H1 (cell line): ENCODE results near the gene SMC3. TPM values are rescaled to one million over a fixed set of nuclear protein-coding genes. Genes with fewer than 3 reads are reported as not detected.

ENCODE experiments used
- CTCF ChIA-PET: fragments of 300-600 bp; sonication (Branson Sonifier 250); formaldehyde crosslinking; loops from one replicate; lab custom pipeline; 2021; ENCODE audit not compliant: partially characterized antibody; lab: Charles Lee
- POLR2A ChIA-PET: fragments of 300-600 bp; sonication (Branson Sonifier 250); formaldehyde crosslinking; loops from one replicate; lab custom pipeline; 2021; ENCODE audit warnings: inconsistent platforms; ENCODE audit not compliant: partially characterized antibody; lab: Charles Lee
- DNase-seq, 2 experiments: peaks; one replicate each; pipeline versions ENCODE4 v3.0.0 to v3.0.0-alpha.2; 2010 to 2022; ENCODE audit warnings: low spot score in 2 of 2, low read depth in 1 of 2, mixed read lengths in 1 of 2
- FAIRE-seq: peaks from 2 replicates; lab custom pipeline; 2011; peaks lifted over from hg19 to GRCh38; lab: Jason Lieb, UNC
- H2AFZ ChIP-seq: 2 replicates; pipeline ENCODE4 v1.8.1; 2012; ENCODE audit warnings: low read length, inconsistent platforms
- H2AK5ac ChIP-seq: 2 replicates; pipeline ENCODE4 v1.6.1; 2013; ENCODE audit warnings: low read depth, low read length
- H2BK120ac ChIP-seq: replicated peaks from 2 replicates; pipeline ENCODE3; 2013; ENCODE audit warnings: low read depth, low read length, inconsistent platforms
- H2BK12ac ChIP-seq: 2 replicates; pipeline ENCODE4 v1.6.1; 2013; ENCODE audit warnings: low read depth, low read length
- H2BK15ac ChIP-seq: 2 replicates; pipeline ENCODE4 v1.6.1; 2013; ENCODE audit warnings: low read length
- H2BK20ac ChIP-seq: 2 replicates; pipeline ENCODE4 v1.6.1; 2013; ENCODE audit warnings: low read length
- H2BK5ac ChIP-seq: 2 replicates; pipeline ENCODE4 v1.6.1; 2013; ENCODE audit warnings: low read depth, low read length
- H3K14ac ChIP-seq: 2 replicates; pipeline ENCODE4 v1.6.1; 2013; ENCODE audit warnings: inconsistent platforms; ENCODE audit not compliant: insufficient read length
- H3K18ac ChIP-seq: 2 replicates; pipeline ENCODE4 v1.6.1; 2013; ENCODE audit warnings: low read length; ENCODE audit errors: extremely low read depth
- H3K23ac ChIP-seq: 2 replicates; pipeline ENCODE4 v1.6.1; 2013; ENCODE audit warnings: inconsistent platforms; ENCODE audit not compliant: insufficient read length
- H3K23me2 ChIP-seq: 2 replicates; pipeline ENCODE4 v1.6.1; 2013; ENCODE audit warnings: low read depth, low read length
- H3K27ac ChIP-seq: 2 replicates; pipeline ENCODE4 v1.6.1; 2011; ENCODE audit warnings: low read depth, low read length, inconsistent platforms
- H3K27me3 ChIP-seq, 4 experiments: replicated peaks in 1 of 4; 1 replicate in 1 of 4; 2 replicates in 3 of 4; pipeline versions ENCODE4 v1.6.1 to v1.8.1; 2011 to 2013; ENCODE audit warnings: low read length in 3 of 4, mild to moderate bottlenecking in 3 of 4, inconsistent platforms in 2 of 4, mixed read lengths in 2 of 4, moderate library complexity in 1 of 4; ENCODE audit not compliant: control insufficient read depth in 3 of 4, insufficient read depth in 3 of 4; ENCODE audit errors: extremely low read depth in 1 of 4
- H3K36me3 ChIP-seq, 4 experiments: 2 replicates each; pipeline versions ENCODE4 v1.6.1 to v1.8.1; 2011 to 2013; ENCODE audit warnings: mild to moderate bottlenecking in 4 of 4, low read length in 3 of 4, moderate library complexity in 2 of 4, control low read depth in 1 of 4, inconsistent platforms in 1 of 4; ENCODE audit not compliant: insufficient read depth in 4 of 4, control insufficient read depth in 2 of 4
- H3K4ac ChIP-seq: replicated peaks from 2 replicates; pipeline ENCODE3; 2013; ENCODE audit warnings: low read length, low read depth, mixed read lengths, inconsistent platforms; ENCODE audit not compliant: insufficient read length
- H3K4me1 ChIP-seq, 4 experiments: replicated peaks in 1 of 4; 1 replicate in 1 of 4; 2 replicates in 3 of 4; pipeline versions ENCODE4 v1.6.1 to v1.8.1; 2011 to 2013; ENCODE audit warnings: low read length in 3 of 4, inconsistent platforms in 2 of 4, mixed read lengths in 1 of 4; ENCODE audit not compliant: insufficient read depth in 4 of 4, control insufficient read depth in 3 of 4
- H3K4me2 ChIP-seq, 2 experiments: 2 replicates each; pipeline versions ENCODE4 v1.6.1 to v1.8.1; 2011 to 2013; ENCODE audit warnings: low read depth in 2 of 2, low read length in 2 of 2, control low read depth in 1 of 2, inconsistent platforms in 1 of 2, mild to moderate bottlenecking in 1 of 2; ENCODE audit not compliant: insufficient read depth in 1 of 2
- H3K4me3 ChIP-seq, 4 experiments: fragments of 200-600, 300-600 bp in 1 of 4; sonication (generic), shearing (Covaris generic), sonication (Bioruptor Twin) in 1 of 4; 2 replicates each; pipeline versions ENCODE4 v1.5.1 to v1.8.1; 2011 to 2016; ENCODE audit warnings: low read length in 4 of 4, low read depth in 3 of 4, control low read depth in 2 of 4, inconsistent platforms in 2 of 4, mild to moderate bottlenecking in 2 of 4, mixed read lengths in 1 of 4, moderate library complexity in 1 of 4; ENCODE audit not compliant: insufficient read depth in 2 of 4; ENCODE audit errors: extremely low read depth in 1 of 4
- H3K56ac ChIP-seq: replicated peaks from 2 replicates; pipeline ENCODE3; 2013; ENCODE audit warnings: low read depth, mild to moderate bottlenecking, mixed read lengths, low read length, inconsistent platforms; ENCODE audit not compliant: insufficient read length
- H3K79me1 ChIP-seq: 2 replicates; pipeline ENCODE4 v1.6.1; 2013; ENCODE audit warnings: low read depth, low read length, control low read depth
- H3K79me2 ChIP-seq, 2 experiments: 2 replicates each; pipeline versions ENCODE4 v1.6.1 to v1.8.1; 2012 to 2013; ENCODE audit warnings: low read length in 2 of 2, mild to moderate bottlenecking in 2 of 2, inconsistent platforms in 1 of 2; ENCODE audit not compliant: insufficient read depth in 2 of 2, control insufficient read depth in 1 of 2
- H3K9ac ChIP-seq, 4 experiments: replicated peaks in 1 of 4; 1 replicate in 1 of 4; 2 replicates in 3 of 4; pipeline versions ENCODE4 v1.6.1 to v1.8.1; 2011 to 2013; ENCODE audit warnings: low read depth in 3 of 4, low read length in 3 of 4, control low read depth in 2 of 4, mild to moderate bottlenecking in 2 of 4, moderate library complexity in 2 of 4, inconsistent platforms in 1 of 4; ENCODE audit errors: extremely low read depth in 1 of 4
- H3K9me3 ChIP-seq, 2 experiments: 2 replicates each; pipeline versions ENCODE4 v1.6.1 to v1.8.1; 2012 to 2013; ENCODE audit warnings: mild to moderate bottlenecking in 2 of 2, moderate library complexity in 2 of 2, control low read depth in 1 of 2, inconsistent platforms in 1 of 2, low read depth in 1 of 2, low read length in 1 of 2, mixed read lengths in 1 of 2; ENCODE audit not compliant: insufficient read depth in 2 of 2
- H4K20me1 ChIP-seq, 2 experiments: replicated peaks in 1 of 2; 2 replicates each; pipeline versions ENCODE3 to v1.8.1; 2011 to 2013; ENCODE audit warnings: inconsistent platforms in 2 of 2, low read length in 2 of 2, mild to moderate bottlenecking in 1 of 2; ENCODE audit not compliant: insufficient read depth in 2 of 2, control insufficient read depth in 1 of 2
- H4K5ac ChIP-seq: 2 replicates; pipeline ENCODE4 v1.6.1; 2013; ENCODE audit warnings: low read length, low read depth, mixed read lengths, inconsistent platforms; ENCODE audit not compliant: insufficient read length
- H4K8ac ChIP-seq: 2 replicates; pipeline ENCODE4 v1.8.0; 2013; ENCODE audit warnings: mild to moderate bottlenecking, moderate library complexity, low read length, inconsistent platforms; ENCODE audit not compliant: insufficient read depth; ENCODE audit errors: extremely low read depth
- H4K91ac ChIP-seq: replicated peaks from 2 replicates; pipeline ENCODE3; 2013; ENCODE audit warnings: low read length, mixed read lengths, inconsistent platforms; ENCODE audit not compliant: insufficient read length
- BCL11A ChIP-seq, 2 experiments: IDR thresholded peaks; one replicate each; pipeline ENCODE4 v1.6.1; 2011; ENCODE audit warnings: low read depth in 2 of 2, low read length in 2 of 2, mild to moderate bottlenecking in 2 of 2
- CTBP2 ChIP-seq: IDR thresholded peaks from 2 replicates; pipeline ENCODE4 v1.7.0; 2011; ENCODE audit warnings: borderline replicate concordance, mild to moderate bottlenecking, moderate library complexity, mixed read lengths, low read length; ENCODE audit not compliant: insufficient read depth, insufficient read length
- KDM1A ChIP-seq: fragments of 200-600, 300-600 bp; sonication (generic); IDR thresholded peaks from 2 replicates; pipeline ENCODE4 v1.7.1; 2016; ENCODE audit warnings: mild to moderate bottlenecking, low read length, borderline replicate concordance
- NANOG ChIP-seq: IDR thresholded peaks from 2 replicates; pipeline ENCODE4 v1.6.1; 2011; ENCODE audit warnings: low read length, low read depth, mild to moderate bottlenecking, inconsistent platforms; ENCODE audit not compliant: insufficient read depth, poor library complexity, severe bottlenecking
- POLR2AphosphoS5 ChIP-seq: IDR thresholded peaks from 2 replicates; pipeline ENCODE4 v1.6.1; 2011; ENCODE audit warnings: low read depth, low read length
- RAD21 ChIP-seq, 2 experiments: IDR thresholded peaks in 1 of 2; conservative IDR thresholded peaks in 1 of 2; 2 replicates each; pipeline ENCODE4 v1.6.1; 2011; ENCODE audit warnings: low read depth in 2 of 2, low read length in 2 of 2, improper control_type of control experiment in 1 of 2, inconsistent platforms in 1 of 2, mild to moderate bottlenecking in 1 of 2, moderate library complexity in 1 of 2
- RXRA ChIP-seq: IDR thresholded peaks from 2 replicates; pipeline ENCODE4 v1.6.1; 2011; ENCODE audit warnings: low read depth, mild to moderate bottlenecking, low read length, moderate library complexity; ENCODE audit not compliant: insufficient read depth
- SP4 ChIP-seq: IDR thresholded peaks from 2 replicates; pipeline ENCODE4 v1.6.1; 2012; ENCODE audit warnings: low read length, inconsistent platforms
- WGBS, 2 experiments: shearing (Covaris generic) in 1 of 2; methylation state at CpG; one replicate each; pipeline versions ENCODE4 v1.1.6 to v1.1.7; 2013 to 2015; ENCODE audit warnings: low lambda C conversion rate in 2 of 2, mixed read lengths in 2 of 2, inconsistent platforms in 1 of 2, low coverage in 1 of 2, missing lambda C conversion rate in 1 of 2; ENCODE audit not compliant: insufficient replicate concordance in 2 of 2, insufficient coverage in 1 of 2, insufficient read length in 1 of 2; ENCODE audit errors: extremely low coverage in 1 of 2, missing lambda C conversion rate in 1 of 2; 5-methylcytosine and 5-hydroxymethylcytosine counted together
- polyA plus RNA-seq, 7 experiments: library from polyadenylated mRNA; depleted of rRNA in 3 of 7; stranded (reverse) in 5 of 7; unstranded in 2 of 7; fragments of >200 nt in 5 of 7; fragments of 200-250 nt in 2 of 7; gene quantifications; 1 replicate in 5 of 7; 2 replicates in 1 of 7; 4 replicates in 1 of 7; pipeline versions ENCODE4 v1.2.1 to v1.2.3, GENCODE V29; 2011 to 2013; ENCODE audit warnings: missing spikeins in 2 of 7, mixed read lengths in 2 of 7
- total RNA-seq: library from RNA; stranded (reverse); fragmentation: NEBNext Ultra II Directional; extraction: Animal tissue kit (Norgen Biotek cat#: 25700); gene quantifications from 2 replicates; pipeline ENCODE4 v1.2.1, GENCODE V29; 2021
- TF ChIP-seq, protein P1 (sequence below): IDR thresholded peaks from 2 replicates; pipeline ENCODE4 v1.6.1; 2011; ENCODE audit warnings: low read length, improper control_type of control experiment

The SMC3 gene
- total and polyA plus RNA-seq, 2 of the 8 experiments (the other 6 are each of a cell fraction or from before 2014, with no cell fraction given) = 12.7 to 93.4 TPM

DNA sequence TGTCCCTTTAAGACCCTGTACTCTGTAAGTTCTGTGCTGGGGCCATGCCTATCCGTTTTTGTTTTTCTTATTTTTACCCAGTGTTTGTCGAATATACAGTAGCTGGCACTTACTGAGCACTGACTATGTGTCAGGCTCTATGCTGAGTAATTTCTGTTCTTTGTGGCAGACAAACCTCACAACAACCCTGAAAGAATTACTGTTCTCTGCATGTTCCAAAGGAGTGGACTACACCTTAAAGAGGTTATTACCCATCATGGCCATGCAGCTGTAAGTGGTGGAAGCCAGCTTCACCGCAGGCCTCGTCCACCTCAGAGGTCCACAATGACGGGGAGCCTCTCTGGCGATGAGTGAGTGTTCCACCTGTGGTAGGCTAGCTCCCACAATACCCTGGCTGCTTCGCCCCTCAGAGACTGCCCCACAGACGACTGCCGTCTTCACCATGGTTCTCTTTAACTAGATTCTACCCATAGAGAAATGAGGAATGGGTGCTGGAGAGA is 46.6 kb downstream of the SMC3 start:
- H3K14ac ChIP-seq = no peak overlapping the region
- DNase-seq = no peak
- H3K4me3 ChIP-seq = no peak overlapping the region
- no peak overlapping the region for H3K4me2 ChIP-seq
- H3K4me1 ChIP-seq = peaks cover 5 to 9% (median 8%) of the 10 kb centered on the region in 4 experiments
- H2BK15ac ChIP-seq = no peak overlapping the region
- H2AK5ac ChIP-seq = no peak overlapping the region
- H3K27ac ChIP-seq = no peak overlapping the region
- no peak overlapping the region for H4K8ac ChIP-seq
- H3K9ac ChIP-seq = no peak overlapping the region
- no peaks in the 10 kb centered on the region for H3K79me1 ChIP-seq
- H2BK120ac ChIP-seq = no peak overlapping the region
- H3K36me3 ChIP-seq = no peaks in the 10 kb centered on the region
- H3K79me2 ChIP-seq = no peaks in the 10 kb centered on the region
- POLR2A ChIA-PET = no interaction called here
- no peak overlapping the region for H3K56ac ChIP-seq
- no peaks in the 10 kb centered on the region; the same call in 1 of the 2 replicates for H3K23me2 ChIP-seq
- H3K9me3 ChIP-seq = no peaks in the 10 kb centered on the region
- CTCF ChIA-PET = interaction anchor here (0.7 to 14.3 kb wide), 7 partner anchors 9 to 166 kb away, joined by 3 to 237 read pairs (median 4); no protein-coding TSS in a partner anchor
- H2AFZ ChIP-seq = no peak overlapping the region
- H3K27me3 ChIP-seq = no peaks in the 10 kb centered on the region
- no peak overlapping the region for H3K18ac ChIP-seq
- no peak overlapping the region for H2BK5ac ChIP-seq
- no peak overlapping the region for H4K5ac ChIP-seq
- no peaks in the 10 kb centered on the region for H4K20me1 ChIP-seq
- no peak overlapping the region for H3K4ac ChIP-seq
- WGBS, 2 experiments = 89% methylated on average over 9 of the region's 9 CpGs; no CpG with 5 or more reads in 1 of the 2 experiments
- H4K91ac ChIP-seq = no peak overlapping the region
- no peak for FAIRE-seq
- no peak overlapping the region for H2BK20ac ChIP-seq
- no peak overlapping the region for H2BK12ac ChIP-seq
- H3K23ac ChIP-seq = no peak overlapping the region
- no peak for TF ChIP-seq RAD21 (IDR thresholded peaks at IDR 0.05 in 1 of 2, conservative IDR thresholded peaks at IDR 0.05 in 1 of 2; ENCODE audit: low read depth in 2 of 2, low read length in 2 of 2)
- no peak for TF ChIP-seq BCL11A (IDR thresholded peaks at IDR 0.05; ENCODE audit: low read depth in 2 of 2, low read length in 2 of 2)
- no peak for TF ChIP-seq SP4
- TF ChIP-seq KDM1A = no peak
- TF ChIP-seq POLR2AphosphoS5 = no peak
- no peak for TF ChIP-seq NANOG
- TF ChIP-seq RXRA = no peak
- TF ChIP-seq, protein P1, sequence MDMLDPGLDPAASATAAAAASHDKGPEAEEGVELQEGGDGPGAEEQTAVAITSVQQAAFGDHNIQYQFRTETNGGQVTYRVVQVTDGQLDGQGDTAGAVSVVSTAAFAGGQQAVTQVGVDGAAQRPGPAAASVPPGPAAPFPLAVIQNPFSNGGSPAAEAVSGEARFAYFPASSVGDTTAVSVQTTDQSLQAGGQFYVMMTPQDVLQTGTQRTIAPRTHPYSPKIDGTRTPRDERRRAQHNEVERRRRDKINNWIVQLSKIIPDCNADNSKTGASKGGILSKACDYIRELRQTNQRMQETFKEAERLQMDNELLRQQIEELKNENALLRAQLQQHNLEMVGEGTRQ = no peak
- no peak for TF ChIP-seq CTBP2
